Esophagus muscularis mucosa (tissue), 3 donors: Measurements from ENCODE around the gene MAP1LC3B2.

ENCODE experiments used
- CTCF ChIP-seq, 3 experiments: fragments of 200-600 bp in 2 of 3; fragments of 450-650 bp in 1 of 3; sonication (generic) in 2 of 3; IDR thresholded peaks; one replicate each; pipeline ENCODE4 v1.5.1; 2017 to 2019; ENCODE audit warnings: antibody characterized with exemption in 3 of 3, mild to moderate bottlenecking in 2 of 3, moderate library complexity in 1 of 3
- POLR2AphosphoS5 ChIP-seq, 2 donors: sonication (generic); formaldehyde crosslinking; IDR thresholded peaks; one replicate each; pipeline ENCODE4 v1.6.1; 2017; ENCODE audit warnings: antibody characterized with exemption in 2 of 2

- TF ChIP-seq CTCF (IDR thresholded peaks at IDR 0.05) (no peak), POLR2AphosphoS5 (IDR thresholded peaks at IDR 0.05) (peak in 1 of 2 donors; percentile 22)
These were observed 51.9 kb downstream of the MAP1LC3B2 start for GRCh38 chr12:116610971-116611541.
